ENCODE measurements around the gene TNFRSF8.

The TNFRSF8 gene

DNA sequence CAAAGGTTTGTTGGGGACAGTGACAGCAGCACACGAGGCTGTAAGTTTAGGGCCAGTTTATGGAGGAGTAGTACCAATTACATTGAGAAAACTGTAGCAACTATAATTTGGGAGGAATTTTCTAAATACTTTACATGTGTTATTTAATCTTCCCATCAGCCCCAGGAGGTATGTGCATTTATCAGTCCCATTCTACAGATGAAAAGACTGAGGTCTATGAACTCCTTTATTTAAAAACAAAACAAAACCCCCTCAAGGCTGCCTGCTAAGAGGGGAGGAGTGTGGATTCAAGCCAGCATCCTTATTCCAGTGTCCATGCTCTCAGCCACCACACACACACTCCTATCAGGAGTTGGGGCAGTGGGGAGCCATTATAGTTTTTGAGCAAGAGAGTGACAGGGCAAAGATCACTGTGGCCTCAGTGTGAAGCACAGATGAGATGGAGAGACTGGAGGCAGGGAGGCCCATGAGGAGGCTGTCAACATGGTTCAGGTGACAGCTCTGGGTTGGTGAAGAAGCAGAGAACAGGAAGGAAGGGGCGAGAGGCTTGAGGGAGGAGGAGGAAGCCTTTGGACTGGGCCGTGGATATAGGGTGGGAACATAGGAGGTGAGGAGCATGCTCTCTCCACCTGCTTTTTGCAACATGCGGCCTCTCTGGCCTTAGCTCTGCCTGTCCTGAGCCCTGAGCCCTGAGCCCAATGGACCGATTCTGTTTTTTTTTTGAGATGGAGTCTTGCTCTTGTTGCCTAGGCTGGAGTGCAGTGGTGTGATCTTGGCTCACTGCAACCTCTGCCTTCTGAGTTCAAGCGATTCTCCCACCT is 113.4 kb downstream of the TNFRSF8 start:
- no peak for DNase-seq (ENCODE audit: low spot score)

- DNase-seq (ENCODE audit: low spot score), result no peak
Observed at GRCh38 chr1:12177156-12177998, 114.3 kb downstream of the TNFRSF8 start.

- no peak for DNase-seq (ENCODE audit: low spot score)
Observed at GRCh38 chr1:12177999-12178441, 114.9 kb downstream of the TNFRSF8 start.

DNA sequence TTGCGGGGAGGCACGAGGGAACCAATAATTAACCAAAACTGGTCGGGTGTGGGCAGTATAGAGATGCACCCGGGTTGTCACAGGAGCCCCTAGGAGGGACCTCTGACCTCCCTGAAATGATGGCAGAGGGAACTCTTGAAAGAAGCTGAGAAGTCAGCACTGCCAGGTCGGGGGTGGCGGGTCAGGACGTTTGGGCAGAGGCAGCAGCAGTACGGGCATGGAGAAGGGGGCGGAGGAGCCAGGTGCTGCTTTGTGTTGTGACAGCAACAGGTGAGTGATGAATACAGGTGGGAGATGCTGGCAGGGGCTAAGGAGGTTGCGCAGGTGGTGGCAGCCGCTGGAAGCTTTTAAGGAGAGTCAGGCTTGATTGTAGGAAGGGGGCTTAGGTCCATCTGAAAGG is 115.4 kb downstream of the TNFRSF8 start:
- no peak for DNase-seq (ENCODE audit: low spot score)

DNA sequence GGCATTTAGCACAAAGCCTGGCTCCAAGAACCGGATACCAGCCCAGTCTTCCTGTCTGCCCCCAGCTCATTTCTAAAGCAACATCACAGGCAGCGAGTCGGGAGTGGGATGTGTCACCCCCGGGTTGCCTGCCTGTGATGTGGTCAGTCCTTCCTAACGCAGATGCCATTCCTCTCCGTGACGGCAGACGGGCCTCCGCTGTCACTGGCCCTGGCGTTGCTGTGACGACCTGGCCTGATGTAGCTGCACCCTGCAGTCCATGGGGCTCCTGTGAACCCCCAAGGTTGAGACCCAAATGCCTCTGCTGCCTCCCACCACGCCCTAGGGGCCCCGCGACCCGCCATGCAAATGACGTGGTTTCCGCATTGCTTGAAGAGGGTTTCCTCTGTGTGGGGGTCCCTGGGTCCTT is 116.0 kb downstream of the TNFRSF8 start:
- no peak for DNase-seq (ENCODE audit: low spot score)

DNA sequence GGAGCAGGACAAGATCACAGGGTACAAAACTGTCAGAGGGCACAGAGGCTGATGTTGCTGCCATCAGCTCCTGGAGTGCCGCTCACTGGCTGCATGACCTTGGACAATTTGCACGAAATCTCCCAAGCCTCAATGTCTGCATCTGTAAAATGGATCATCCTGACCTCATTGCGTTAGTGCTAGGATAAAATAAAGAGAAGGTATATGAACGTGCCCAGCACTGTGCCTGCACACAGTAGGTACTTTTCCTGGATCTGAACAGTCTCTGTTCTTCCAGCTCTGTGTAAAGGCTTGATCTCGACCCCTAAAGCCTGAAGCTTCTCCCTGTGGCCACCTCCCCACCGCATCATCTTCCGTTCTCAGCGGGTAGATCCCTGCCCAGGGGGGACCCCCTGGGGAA is 116.6 kb downstream of the TNFRSF8 start:
- no peak for DNase-seq (ENCODE audit: low spot score)

- DNase-seq (ENCODE audit: low spot score), result no peak
Observed at GRCh38 chr1:12180315-12180714, 117.2 kb downstream of the TNFRSF8 start.

DNA sequence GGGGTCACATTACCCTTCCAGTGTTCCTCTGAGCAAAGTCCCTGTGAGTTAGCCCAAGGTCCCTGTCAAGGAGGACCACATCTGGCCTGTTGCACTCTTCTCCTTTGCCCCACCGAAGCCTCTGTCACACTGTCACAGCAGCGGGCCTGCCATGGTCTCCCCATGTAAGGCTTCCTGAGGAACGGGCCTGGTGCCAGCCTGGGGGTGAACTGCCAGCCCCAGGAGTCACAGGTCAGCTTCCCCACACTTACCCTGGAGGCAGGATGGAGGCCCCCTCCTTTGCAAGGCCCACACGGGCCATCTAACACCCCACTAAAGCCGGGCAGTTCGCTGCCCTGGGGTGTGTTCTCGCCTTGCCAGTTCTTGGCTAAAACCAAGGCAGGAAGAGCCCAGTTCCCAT is 117.8 kb downstream of the TNFRSF8 start:
- no peak for DNase-seq (ENCODE audit: low spot score)

- no peak for DNase-seq (ENCODE audit: low spot score)
Observed at GRCh38 chr1:12181568-12181967, 118.5 kb downstream of the TNFRSF8 start.

DNA sequence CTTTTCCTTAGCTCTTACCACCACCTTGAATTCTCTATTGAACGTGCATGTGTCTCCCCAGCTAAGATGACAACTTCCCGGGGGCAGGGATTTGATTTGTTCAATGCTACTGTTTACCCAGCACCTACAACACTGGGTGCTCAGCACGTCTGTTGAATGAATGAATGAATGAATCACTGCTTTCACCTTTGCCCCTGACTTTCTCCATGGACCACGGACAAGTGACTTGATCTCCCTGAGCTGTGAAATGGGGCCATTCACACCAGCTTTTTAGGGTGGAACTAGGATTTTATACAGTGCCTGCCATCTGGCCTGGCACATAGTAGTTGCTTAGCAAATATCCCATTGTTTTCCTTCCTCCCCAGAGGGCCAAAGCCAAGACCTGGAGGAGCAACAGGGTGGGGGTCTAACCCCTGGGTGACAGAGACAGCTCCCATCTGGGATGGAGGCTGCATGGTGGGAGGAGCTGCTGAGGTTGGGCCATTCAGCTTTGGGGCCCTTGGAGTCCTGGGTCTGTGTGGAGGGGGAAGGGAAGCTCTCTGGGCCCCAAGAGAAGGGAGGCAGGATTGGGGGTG is 119.4 kb downstream of the TNFRSF8 start:
- no peak for DNase-seq (ENCODE audit: low spot score)

DNA sequence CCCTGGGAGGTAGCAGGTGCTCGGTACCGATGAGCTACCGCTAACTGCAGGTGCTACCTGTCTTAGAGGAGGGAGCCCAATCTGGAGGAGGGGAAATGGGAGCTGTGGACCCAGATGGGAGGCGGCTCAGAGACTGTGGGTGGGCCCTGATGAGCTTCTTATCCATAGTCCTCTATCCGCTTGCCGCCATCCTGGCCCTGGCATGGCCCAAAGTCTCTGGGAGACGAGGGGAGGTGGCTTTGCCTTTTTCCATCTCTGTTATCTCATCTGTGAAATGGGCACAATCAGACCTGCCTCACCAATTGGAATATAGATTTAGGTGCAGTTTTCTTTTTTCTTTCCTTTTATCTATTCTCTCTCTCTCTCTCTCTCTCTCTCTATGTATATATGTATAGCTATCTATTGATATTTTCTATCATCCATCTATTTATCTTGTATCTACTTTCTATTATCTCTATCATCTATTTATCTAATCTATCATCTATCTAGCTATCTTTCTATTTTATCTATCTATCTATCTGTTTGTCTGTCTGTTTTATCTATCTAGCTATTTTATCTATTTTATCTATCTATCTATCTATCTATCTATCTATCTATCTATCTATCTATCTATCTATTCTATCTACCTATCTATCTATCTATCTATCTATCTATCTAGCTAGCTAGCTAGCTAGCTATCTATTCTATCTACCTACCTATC is 120.1 kb downstream of the TNFRSF8 start:
- no peak for DNase-seq (ENCODE audit: low spot score)

GRCh38 chr1:12184008-12184681 is 121.0 kb downstream of the TNFRSF8 start:
- DNase-seq (ENCODE audit: low spot score), result no peak

DNA sequence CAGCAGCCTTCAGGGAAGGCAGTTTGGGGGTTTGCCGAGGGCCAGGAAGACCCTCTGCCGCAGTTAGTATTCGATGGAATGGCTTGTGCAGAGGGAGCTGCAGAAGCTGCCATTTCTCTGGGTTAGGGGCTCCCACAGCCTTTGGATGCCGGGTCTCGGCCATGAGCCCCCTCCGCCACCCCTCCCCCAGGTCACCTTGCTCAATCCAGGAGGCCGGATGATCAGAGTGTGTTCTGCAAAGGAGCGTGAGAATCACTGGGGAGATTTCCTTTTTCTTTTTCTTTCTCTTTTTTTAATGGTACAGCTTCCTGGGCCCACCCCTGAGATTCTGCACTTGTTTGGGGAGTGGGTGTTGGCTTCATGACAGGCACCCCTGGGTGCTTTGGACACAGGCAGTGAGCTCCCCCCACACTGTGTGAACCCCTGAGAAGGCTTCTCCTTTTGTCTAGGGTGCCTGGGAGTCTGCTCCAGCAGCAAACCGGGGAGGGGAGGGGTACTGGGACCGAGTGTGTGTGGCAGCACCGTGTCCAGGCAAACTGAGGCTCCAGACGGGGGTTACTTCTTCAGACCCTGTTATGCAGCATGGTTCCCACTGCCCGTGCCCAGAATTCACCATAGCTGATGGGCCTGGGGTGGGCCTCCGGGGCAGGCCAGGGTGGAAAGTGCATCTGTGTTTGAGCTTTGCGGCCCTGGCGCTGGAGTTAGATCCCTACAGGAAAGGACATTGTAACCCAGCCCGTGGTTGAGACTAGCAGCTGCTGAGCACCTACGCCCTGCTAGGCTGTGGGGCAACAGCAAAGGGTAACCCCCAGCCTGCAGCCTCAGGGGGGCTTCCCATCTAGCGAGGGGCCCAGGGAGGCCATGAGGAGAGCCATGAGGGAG is 122.2 kb downstream of the TNFRSF8 start:
- no peak for DNase-seq (ENCODE audit: low spot score)

DNA sequence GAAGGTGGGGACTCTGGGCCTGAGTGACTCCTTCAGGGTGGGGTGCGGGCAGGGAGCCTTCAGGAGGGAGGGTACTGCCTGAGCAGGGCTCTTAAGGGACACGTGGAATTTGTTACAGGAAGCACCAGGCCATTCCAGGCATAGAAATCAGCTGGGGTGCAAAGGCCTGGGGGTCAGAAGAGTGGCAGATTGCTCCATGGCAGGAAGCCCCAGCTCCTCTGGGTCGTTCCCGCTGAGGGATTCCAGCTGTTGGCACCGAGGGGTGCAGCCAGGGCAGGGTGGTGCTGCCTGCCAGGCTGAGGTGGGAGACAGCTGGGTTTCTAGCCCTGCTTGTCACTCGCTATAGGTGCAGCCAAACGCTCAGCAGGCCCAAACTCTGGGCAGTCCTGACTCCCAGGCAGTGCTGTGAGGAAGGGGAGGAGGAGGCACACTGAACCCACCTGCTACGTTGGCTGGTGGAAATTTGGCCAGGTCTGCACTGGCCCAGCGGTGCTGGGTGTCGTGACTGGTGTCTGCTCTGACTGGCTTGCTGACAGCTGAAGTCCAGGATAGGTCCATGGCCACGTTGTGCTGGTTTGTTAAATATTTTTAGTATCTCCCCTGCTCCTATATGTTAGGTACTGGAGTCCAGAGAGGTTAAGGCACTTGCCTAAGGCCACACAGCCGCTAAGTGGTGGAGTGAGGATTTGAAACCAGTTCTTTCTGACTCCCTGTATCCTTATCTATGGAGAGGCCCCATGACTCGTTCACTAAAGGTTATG is 123.0 kb downstream of the TNFRSF8 start:
- DNase-seq (ENCODE audit: low spot score), result no peak

- no peak for DNase-seq (ENCODE audit: low spot score)
Observed at GRCh38 chr1:12186679-12186985, 123.5 kb downstream of the TNFRSF8 start.

- DNase-seq (ENCODE audit: low spot score), result no peak
Observed at GRCh38 chr1:12188115-12188514, 125.0 kb downstream of the TNFRSF8 start.

DNA sequence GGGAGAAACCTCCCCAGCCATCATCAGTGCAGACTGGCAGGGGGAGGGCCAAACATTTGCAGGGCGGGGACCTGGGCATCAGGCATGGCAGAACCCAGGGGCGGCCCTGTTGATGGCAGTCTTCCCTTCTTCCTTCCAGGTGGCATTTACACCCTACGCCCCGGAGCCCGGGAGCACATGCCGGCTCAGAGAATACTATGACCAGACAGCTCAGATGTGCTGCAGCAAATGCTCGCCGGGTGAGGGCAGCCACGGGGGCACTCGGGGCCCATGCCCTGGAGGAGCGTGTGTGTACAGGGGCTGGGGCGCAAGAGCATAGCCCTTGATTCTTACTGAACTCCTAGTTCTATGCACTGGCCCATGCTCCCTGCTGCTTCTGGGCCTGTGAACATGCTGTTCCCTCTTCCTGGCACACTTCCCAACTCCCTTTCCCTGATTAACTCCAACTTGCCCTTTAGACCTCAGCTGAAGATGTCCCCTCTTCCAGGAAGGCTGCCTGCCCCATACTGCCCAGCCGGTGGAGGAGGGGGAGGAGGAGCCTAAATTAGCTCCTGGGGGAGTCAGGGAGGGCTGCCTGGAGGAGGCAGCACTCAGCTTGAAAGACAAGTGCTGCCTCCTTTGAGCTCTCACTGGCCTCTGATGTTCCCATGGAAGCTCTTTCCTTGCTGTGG is 125.7 kb downstream of the TNFRSF8 start:
- DNase-seq (ENCODE audit: low spot score), result no peak

DNA sequence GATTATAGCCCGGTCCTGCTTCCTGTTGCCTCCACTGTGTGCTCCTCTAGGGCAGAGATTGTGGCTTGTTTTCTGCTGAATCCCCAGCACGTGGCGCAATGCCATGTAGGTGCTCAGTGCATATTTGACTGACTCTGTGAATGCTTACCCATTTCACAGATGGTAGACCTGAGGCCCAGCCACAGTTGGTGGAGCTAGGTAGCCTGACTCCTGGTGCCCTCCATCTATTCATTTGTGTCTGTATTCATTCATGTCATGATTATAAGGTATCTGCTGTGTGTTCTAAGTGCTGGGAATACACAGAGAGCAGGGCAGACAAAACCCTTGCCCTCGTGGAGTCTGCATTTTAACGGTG is 126.2 kb downstream of the TNFRSF8 start:
- DNase-seq (ENCODE audit: low spot score), result no peak

GRCh38 chr1:12191242-12192032 is 128.3 kb downstream of the TNFRSF8 start:
- DNase-seq (ENCODE audit: low spot score), result no peak

Data from hematopoietic multipotent progenitor cell treated with erythropoietin and hydrocortisone succinate and interleukin-3 and kit ligand, for 17 days (in vitro differentiated cells).